ENCODE measurements around the gene WNT3.
"Not testable (repeated sequence)": the region's sequence is repeated elsewhere in the genome, so short reads cannot be mapped to it uniquely, and the experiment has no call there.

The WNT3 gene

DNA sequence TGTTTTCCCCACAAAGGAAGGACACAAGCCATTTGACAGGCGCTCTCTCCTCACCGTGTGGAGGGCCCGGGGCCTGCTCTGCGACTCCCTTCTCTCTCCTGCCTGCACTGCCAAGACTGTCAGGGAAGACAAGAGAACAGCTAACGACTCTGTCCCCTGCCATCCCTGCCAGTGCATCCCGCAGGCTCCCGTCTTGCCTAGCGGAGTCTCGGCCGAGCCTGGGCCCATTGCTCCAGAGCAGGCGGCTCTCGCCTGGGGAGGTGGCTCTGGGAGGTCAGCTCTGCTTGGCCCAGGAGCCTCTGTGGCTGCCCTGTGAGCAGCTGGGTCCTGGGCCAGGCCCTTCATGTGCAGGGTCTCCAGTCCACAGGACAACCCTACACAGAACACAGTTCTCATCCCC, 53.0 kb downstream of the WNT3 start:
- DNase-seq (ENCODE audit: low read depth in 2 of 2), result no peak

- DNase-seq (ENCODE audit: low read depth in 2 of 2), result no peak
These were observed 53.6 kb downstream of the WNT3 start for GRCh38 chr17:46764709-46765401.

DNA sequence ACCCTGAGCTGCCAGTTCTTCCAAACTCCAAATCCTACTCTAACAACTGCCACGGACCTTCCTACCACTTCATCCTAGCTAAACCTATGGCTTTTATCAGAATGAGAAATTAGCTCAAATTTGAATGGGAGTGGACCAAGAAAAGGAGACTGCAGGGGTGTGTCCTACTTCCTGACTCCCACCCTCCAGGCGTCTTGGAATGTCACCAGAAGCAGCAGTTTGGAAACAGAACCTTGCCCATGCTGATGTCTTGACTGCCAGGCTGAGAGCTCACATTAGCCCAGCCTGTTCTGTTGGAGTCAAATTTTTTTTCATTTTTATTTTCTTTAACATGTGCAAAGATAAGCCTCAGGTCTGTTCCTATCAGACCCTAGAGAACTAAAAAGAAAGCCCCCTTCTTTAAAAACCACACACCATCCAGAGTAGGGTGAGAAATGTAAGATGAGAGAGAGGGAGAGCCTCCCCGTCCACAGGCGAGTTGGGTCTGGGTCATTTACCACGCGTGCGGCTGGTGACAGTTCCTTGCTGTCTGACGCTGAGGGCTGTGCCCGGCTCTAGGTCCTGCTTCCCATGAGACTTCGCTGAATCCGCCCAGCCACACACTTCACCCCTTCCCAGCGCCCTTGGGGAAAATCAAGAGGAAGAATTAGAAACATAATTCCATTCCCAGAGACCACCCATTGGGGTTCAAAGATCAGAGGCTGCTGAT, 54.3 kb downstream of the WNT3 start:
- DNase-seq (ENCODE audit: low read depth in 2 of 2), result no peak

DNA sequence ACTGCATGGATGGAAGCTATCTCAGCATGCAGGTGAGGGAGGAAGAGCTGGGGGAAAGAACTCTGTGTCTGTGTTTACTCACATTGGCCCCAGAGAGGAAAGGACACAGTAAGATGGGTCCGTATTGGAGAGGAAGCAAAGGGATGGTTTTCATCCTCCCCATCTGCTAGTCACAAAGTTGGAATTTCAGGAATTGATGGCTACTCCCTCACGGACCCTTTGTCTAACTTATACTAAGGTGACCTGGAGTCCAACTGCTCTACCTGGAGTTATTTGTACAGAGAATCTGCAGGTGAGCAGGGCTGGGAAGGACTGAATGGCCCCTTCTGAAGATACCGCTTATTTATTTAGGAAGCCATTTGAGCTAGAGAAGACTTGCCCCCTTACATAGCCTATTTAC, 55.1 kb downstream of the WNT3 start:
- DNase-seq (ENCODE audit: low read depth in 2 of 2), result no peak

- DNase-seq (ENCODE audit: low read depth in 2 of 2), result no peak
These were observed 59.4 kb downstream of the WNT3 start for GRCh38 chr17:46759141-46759540.

GRCh38 chr17:46758614-46759013, 59.9 kb downstream of the WNT3 start:
- DNase-seq (ENCODE audit: low read depth in 2 of 2), result no peak

- DNase-seq (ENCODE audit: low read depth in 2 of 2), result not testable (repeated sequence)
These were observed 60.9 kb downstream of the WNT3 start for GRCh38 chr17:46757588-46757987.

DNA sequence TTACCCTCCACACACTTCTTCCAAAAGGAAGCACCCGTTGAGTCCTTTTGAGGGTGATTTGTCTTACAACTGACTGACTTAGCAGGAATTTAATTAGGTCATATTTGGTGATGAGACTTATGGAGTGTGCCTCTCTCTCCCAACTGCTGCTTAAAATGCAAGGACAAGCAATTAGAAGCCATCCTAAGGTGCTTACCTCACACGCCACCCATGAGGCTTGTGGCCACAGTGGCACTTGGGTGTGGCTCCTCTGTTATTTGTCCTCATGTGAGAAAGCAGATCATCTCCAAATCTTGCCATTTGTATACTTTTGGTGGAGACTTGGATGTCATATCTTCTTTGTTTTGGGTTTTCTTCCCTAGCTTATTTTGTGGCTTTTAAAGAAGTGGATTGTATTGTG, 61.6 kb downstream of the WNT3 start:
- DNase-seq (ENCODE audit: low read depth in 2 of 2), result no peak

DNA sequence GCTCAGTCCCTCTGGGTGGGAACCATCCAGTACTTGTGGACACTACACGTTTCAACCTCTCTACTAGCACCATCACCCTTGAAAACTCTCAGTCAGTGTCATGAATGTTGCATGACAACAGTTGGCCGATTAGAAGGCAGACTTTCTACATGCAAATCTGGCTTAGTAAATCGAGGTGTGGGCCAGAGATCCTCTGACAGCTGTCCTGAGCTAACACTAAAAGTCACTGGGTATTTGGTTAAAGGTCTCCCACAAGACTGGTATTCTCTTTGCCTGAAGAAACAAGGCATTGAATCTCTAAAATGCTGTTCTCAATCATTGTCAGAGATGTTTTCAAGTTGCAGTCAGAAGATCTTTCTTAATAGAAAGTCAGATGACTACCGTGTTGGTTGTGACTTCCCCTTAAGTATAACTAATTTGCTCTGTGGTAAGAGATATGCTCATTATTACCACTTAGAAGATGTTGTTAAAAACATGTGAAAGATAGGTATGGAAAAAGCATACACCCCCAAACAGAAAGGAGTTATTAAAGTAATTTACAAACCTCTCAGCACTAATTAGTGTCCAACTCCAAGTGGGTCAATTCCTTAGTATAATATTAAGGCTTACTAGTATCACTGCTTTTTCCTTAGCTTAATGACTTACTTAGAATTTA, 62.3 kb downstream of the WNT3 start:
- DNase-seq (ENCODE audit: low read depth in 2 of 2), result no peak

GRCh38 chr17:46753776-46754175, 64.7 kb downstream of the WNT3 start:
- DNase-seq (ENCODE audit: low read depth in 2 of 2), result no peak

DNA sequence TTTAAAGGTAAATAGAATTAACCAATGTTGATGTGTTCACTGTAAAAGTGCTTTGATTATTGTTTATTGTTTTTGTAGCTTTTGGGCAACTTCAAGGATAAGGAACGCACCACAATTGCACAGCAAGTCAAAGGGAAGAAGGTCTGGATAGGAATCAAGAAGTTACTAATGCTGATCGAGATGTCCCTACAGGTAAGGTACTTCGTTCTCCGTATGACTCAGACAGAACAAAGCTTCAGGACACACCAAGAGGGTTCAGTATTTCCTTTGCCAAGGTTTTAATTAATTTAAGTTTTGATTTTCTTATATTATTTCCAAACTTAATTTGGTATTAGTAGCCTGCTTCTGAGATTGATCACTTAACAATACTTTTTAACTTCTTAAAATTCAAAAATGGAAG, 67.1 kb downstream of the WNT3 start:
- DNase-seq (ENCODE audit: low read depth in 2 of 2), result no peak

DNA sequence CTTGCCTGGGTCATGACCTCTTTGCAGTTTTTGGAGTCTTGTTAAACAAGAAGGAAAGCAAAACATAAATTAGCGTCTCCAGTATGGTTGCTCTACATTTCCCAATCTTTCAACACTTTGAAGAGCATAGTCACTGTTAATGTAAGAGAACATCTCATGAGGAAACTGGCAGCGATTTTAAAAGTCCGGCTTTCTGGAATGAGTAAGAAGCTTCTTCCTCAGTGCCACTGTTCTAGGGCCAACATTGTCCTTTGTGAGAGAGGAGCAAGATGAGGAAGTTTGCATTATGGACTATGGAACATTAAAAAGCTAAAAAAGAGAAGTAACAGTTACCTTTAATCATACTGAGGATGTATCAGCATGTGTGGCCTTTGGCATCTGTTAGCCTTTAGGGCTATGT, 73.1 kb downstream of the WNT3 start:
- DNase-seq (ENCODE audit: low read depth in 2 of 2), result no peak

DNA sequence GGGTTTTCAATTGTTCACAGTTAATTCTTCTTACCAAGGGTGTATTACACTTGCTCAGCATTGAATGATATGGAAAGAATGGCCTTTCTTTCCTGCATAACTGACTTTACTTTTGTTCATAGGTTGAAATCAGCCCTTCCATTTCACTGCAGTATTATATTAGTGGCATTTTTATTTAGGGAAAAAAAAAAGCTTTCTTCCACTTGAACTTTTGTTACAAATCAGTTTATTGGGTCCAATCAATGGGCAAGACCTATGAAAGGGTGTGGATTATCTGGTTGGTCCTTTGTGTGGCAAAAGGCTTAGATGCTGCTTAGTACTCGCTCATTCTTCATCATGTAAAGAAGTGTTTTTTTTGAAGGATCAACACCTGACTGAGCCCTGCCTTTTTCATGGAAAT, 74.1 kb downstream of the WNT3 start:
- no peak for DNase-seq (ENCODE audit: low read depth in 2 of 2)

- DNase-seq (ENCODE audit: low read depth in 2 of 2), result no peak
These were observed 75.8 kb downstream of the WNT3 start for GRCh38 chr17:46742565-46743270.

GRCh38 chr17:46741122-46741730, 77.3 kb downstream of the WNT3 start:
- no peak for DNase-seq (ENCODE audit: low read depth in 2 of 2)

- DNase-seq (ENCODE audit: low read depth in 2 of 2), result no peak
These were observed 78.5 kb downstream of the WNT3 start for GRCh38 chr17:46739982-46740381.

- no peak for DNase-seq (ENCODE audit: low read depth in 2 of 2)
These were observed 79.9 kb downstream of the WNT3 start for GRCh38 chr17:46738544-46738943.

GRCh38 chr17:46737326-46737725, 81.2 kb downstream of the WNT3 start:
- no peak for DNase-seq (ENCODE audit: low read depth in 2 of 2)

DNA sequence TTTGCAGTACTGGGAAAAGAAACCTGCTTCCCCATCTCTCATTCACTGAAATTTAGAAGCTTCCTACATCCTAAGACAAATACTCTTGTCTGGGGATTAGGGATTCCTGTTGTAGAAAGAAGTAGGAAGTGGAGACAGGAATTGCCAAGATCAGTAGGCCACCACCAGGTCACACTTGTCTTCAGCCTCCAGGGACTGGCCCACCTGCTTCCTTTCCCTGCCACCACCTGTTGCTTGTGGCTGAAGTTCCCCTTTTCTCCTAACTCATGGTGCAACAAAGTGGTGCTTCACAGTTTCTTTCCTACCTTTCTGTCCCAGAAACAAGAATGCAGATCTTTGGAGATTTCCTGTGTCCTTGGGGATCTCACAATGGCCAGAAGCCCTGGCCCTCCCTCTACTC, 82.4 kb downstream of the WNT3 start:
- no peak for DNase-seq (ENCODE audit: low read depth in 2 of 2)

GRCh38 chr17:46733837-46734475, 84.5 kb downstream of the WNT3 start:
- no peak for DNase-seq (ENCODE audit: low read depth in 2 of 2)

DNA sequence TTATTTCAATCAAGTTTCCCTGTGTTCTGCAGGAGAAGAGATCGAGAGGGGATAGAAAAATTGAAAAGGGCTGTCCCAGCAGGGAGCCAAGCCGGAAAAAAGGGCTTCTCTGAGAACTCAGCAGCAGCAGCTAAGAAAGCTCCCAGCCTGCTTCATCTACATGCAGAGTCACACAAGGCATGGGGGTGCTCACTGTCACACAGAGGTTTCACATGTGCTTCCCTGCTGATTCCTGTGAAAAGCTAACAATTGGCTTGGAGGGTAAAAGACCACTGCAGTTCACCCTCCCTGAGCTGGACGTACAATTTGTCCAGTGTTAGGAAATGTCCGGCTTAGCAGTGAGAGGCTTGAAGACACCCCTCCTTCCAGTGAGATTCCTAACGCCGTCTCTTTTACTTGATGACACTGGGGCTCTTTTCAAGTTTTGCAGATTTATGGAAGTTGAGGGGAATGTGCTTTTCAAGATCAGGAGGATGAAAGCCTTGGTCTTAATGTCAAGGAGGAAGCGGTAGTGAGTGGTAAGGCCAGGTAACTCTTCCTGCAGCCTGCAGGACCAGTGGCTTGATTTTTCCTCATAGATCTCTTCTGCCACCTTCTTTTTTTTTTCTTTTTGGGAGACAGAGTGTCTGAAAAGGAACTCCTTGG, 85.6 kb downstream of the WNT3 start:
- no peak for DNase-seq (ENCODE audit: low read depth in 2 of 2)
